GM19099 (cell line): ENCODE data around the gene RFX2.

Source experiments
- POLR2A ChIP-seq: IDR thresholded peaks from 3 replicates; pipeline ENCODE4 v1.6.1; 2011; ENCODE audit warnings: low read depth; ENCODE audit not compliant: insufficient read length; ENCODE audit errors: extremely low read depth

The RFX2 gene

DNA sequence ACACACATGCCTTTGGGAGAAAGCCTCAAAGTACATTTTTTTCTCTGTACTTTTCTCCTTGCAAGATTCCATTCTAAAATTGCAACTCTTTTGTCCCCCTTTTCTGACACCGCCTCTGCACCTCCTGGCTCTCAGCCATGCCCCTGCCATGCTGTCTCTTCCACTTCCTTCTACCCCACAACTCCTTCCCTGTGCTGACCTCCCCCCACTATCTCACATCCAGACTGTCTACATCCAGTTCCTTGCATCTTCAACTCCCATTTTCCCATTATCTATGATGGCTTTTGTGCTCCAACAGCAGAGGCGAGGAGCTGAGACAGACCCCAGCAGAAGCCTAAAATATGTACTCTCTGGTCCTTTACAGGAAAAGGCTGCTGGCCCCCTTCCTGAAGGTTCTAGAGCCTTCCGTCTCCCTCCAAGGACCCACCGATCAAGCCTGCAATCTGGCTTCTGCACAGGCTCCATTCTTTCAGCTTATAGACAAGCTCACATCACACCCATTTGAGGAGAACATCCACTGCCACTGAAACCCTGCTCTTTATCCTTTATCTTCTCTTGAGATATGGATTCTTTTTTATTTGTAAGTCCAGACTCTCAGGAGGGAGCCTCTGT lies 50.2 kb downstream of the RFX2 start:
- no peak for TF ChIP-seq POLR2A

DNA sequence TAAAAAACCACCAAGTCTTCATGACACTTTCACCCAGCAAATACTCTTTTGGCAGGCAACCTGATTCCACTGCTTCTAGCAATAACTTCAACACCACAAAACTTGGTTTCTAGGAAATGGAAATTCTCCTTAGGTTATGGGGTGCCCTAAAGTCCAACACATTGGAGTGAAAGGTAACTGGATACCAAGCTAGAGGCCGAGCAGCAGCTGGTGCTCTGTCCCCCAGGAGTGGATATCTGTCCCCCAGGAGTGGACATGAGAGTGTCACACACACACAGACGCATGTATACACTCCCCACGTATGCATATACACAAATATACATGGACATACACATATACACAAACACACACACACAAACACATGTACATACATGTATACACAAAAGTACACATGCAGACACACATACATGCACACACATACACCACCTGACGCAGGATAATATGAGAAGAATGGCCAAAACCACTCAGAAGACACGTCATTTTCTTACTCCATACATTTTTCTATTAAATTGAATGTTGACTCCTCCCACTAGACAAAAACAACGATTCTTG lies 50.8 kb downstream of the RFX2 start:
- no peak for TF ChIP-seq POLR2A

DNA sequence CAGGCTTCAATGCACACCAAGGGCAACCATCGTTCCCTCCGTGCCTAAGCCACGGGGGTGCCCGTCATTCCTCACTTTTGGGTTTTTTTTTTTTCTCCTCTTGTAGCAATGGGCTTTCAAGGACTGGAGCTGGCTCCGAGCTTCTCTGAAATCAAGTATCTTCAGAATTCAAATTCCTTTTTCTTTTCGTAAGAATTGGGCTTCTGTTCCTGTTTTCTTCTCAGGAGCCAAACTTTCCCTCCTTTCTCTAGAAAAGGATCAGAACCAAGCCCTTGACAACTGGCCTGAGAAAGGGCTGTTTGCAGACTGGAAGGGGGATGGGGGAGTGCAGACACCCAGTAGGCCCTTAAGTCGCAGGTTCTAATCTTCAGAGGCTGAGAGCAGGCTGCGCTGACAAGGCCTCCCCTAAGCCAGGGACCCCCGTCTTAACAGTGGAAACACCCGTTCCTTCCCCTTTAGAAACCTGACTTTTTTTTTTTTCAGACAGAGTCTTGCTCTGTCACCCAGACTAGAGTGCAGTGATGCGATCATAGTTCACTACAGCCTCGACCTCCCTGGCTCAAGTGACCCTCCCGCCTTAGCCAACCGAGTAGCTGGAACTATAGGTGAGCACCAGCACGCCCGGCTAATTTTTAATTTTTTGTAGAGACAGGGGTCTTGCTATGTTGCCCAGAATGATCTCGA lies 51.6 kb downstream of the RFX2 start:
- no peak for TF ChIP-seq POLR2A

DNA sequence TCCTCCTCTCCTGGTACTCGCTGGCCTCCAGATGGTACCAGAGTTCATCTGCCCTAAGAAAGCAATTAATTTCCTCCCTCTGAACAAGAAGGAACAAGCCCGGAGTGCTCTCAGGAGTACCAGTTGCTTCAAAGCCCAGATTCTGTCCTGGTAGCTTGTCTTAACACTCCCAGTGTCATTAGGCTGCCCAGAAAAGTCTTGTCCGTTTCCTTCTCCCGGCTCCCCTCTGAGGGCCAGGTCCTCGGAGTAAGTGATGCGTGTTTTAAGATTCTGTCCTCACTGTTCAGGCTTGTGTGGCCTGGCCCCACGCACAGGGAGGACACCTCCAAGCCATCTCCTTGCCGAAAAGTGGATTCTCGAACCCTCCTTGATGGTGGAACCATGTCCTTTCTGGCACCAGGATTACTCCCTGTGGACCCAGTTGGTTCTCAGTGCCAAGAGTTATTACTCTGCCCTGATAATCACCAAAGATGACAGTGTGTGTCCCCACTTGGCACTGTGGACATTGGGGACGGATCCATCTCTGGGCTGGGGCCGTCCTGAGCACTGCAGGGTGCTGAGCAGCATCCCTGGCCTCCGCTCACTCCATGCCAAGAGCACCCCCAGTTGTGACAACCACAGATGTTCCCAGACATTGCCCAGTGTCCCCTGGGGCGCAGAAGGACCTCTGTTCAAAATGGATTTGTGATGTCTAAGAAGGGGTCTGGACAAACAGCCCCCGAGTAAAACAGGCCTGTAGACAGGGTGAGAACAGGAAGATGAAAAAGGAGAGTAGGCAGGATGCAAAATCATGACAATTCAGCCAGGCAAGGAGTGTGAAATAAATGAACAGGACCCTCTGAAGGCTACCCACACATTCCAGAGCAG lies 52.4 kb downstream of the RFX2 start:
- TF ChIP-seq POLR2A = no peak

DNA sequence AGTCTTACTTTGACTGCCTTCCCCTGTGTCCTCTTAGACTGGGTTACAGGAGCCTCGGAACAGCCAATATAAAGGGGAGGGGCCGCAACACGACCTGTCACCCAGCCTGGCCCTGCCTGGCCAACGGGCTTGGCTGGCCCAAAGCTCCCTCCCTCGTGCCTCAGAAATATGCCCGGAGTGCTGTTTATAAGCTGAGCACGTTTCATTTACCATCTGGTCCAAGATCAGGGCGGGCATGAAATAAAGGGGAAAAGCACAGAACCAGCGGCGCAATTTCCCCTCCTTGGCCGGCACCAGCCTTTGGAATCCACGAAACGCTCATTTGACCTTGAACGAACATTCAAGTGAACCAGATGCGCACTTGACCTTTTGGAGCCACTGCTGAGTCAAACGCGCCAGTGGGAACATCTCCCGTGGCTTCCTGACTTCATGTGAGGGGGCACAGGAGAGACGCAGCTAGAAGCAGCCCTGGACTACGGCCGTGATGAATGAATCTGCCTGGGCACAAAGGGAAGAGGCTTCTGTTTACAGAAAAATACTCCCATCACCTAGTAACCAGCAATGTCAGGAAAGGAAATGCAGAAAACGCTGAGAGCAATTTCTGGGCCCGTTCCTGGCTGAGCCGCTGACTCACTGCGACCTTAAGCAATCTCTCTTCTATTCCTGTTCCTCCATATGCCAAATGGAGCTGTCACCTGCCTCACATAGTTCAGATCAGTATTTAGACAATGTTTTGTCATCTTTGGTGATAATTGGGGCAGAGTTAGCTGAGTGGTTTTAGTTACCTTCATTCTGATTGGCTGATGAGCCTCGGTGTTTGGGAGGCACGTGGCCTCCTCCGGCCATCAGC lies 53.3 kb downstream of the RFX2 start:
- TF ChIP-seq POLR2A = no peak

DNA sequence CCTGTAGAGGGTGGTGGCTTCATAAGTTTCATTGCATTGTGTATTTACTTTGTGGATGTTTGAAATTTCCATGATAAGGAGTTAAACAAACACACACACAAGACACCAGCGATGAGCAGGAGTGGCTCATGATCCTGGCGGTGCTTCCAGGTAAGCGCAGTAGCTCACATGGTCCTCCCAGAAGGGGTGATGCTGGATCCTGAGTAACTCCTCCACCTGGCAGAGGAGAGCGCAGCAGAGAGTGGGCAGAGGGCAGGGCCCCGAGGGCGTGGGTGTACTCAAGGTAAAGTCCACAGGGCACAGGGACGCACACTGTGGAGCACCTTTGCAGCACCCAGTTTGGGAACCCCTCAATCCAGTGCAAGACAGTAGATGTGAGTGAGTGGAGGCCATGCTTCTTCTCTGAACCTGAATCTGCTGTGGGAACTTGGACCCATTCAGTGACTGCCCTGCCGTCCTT lies 54.0 kb downstream of the RFX2 start:
- no peak for TF ChIP-seq POLR2A

DNA sequence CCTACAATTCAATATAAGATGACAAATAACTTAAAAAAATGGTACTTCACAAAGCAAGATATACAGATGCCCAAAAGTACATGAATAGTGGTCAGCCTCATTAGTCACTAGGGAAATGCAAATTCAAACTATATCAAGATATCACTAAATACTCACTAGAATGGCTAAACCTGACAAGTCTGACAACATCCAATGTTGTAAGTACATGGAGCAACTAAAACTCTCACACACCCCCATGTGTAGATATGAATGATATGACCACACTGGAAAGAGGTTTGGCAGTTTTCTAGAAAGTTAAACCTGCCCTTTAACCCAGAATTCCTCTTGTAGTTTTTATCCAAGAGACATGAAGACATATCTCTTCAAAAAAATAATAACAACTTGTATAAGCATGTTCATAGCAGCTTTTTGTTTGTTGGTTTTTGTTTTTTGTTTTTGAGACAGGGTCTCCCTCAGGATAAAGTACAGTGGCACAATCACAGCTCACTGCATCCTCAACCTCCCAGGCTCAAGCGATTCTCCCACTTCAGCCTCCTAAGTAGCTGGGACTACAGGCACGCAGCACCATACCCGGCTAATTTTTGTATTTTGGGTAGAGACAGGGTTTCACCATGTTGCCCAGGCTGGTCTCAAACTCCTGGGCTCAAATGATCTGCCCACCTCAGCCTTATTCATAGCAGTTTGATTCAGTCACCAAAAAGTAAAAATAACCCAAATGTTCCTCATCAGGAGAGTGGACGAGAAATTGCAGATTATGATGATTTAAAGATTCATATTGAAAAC lies 55.1 kb downstream of the RFX2 start:
- TF ChIP-seq POLR2A = no peak

DNA sequence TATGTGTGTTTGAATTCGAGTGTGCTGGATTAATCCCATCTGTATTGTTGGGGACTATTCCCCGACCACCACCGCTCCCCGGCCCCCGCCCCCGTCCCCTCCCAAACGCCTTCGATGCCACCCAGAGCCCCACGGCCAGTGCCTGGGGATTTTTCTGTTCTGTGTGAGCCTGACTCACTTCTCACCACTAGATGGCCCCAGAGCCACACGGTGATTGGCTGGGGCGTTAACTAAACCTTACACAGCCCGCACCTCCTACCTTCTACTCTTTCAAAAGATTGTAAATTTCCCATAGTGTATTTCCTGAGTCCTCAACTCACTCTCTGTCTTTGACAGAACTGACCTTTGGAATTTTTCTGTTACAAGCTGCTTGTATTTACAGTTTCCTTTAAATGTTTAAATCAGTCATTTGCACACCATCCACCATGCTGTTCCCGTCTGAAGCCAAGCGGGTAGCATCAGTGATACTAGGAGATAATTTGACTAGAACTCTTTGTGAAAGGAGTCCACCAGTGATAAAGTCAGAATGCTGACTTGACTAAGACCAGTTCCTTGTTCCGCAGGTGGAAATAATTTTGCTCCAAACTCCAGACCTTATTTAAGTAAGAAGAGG lies 61.4 kb downstream of the RFX2 start:
- TF ChIP-seq POLR2A = no peak

DNA sequence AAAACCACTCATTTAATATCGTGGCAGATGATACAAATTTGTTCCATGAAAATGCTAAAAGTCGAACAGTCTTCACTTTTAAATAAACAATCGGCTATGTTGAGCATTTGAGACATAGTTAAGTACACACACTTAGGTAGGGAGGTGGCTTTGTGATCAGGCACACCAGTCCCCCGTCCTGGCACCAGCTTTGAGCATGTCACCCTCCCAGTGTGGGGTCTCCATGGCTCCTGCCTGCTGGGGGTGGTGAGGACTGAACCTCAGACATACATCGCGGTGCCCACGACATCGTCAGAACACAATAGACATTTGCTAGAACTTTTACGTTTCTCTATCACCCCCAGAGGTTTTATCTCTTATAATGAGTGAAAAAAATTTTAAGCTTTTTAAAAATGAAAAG lies 62.0 kb downstream of the RFX2 start:
- no peak for TF ChIP-seq POLR2A

DNA sequence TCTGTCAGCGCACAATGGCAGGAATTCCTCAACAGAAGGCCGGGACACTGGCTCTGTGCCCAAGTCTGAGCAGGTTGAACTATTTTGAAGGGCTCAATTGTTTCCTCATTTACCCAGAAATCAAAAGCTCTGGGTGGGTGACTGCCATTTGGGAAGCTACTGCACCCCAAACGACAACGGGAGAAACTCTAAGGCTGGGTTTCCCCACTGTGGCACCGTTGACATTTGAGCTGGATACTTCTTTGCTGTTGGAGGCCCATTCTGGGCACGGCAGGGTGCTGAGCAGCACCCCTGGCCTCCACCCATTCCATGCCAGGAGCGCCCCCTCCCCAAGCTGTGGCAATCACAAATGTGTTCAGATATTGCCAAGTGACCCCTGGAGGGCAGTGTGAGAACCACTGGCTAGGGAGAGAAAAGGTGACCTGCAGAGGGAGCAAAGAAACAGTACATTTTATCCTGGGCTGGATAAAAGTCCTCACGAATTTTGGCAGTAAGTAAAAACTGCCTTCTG lies 62.5 kb downstream of the RFX2 start:
- TF ChIP-seq POLR2A = no peak

DNA sequence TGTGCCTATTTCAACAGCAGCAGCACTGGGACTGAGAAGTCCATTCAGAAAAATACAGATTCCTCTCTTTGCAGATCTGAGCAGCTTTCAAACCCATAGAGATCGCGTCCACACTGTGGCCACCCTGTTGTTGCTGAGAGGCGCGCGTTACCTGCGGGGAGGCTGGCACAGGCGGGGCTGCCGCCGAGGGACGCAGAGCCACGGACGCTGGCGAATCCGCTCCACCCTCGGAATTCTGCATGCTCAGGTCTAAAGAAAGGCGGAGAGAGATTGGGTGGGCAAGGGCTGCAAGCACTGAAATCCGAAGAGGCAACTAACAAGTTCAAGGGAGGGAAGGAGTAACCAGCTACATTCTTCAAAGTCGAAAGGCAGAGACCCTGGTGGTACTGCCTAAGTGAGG lies 63.0 kb downstream of the RFX2 start:
- no peak for TF ChIP-seq POLR2A

DNA sequence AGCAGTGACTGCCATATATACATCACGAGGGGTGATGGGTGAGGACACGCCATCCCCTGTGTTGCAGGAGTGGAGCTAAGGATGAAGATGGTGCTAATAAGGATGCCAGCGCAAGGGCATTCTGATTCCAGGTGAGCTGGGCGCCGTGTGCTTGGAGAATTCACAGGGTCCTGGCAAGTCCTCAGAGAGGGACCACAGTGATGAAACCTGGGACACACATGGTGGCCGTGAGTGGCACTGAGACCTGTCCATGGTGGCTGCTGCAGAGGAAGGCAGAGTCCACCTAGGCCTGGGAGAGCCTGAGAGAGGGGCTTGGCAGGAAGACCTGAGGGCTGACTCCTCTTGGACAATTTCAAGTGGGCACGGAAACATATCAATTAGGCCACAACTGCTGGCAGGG lies 65.2 kb downstream of the RFX2 start:
- TF ChIP-seq POLR2A = no peak
